HuH-7.5 (cell line): ENCODE measurements around the gene GJC1.

Experiments
- DNase-seq: peaks from one replicate; pipeline ENCODE4 v3.0.0; 2011; ENCODE audit warnings: low spot score

The GJC1 gene

DNA sequence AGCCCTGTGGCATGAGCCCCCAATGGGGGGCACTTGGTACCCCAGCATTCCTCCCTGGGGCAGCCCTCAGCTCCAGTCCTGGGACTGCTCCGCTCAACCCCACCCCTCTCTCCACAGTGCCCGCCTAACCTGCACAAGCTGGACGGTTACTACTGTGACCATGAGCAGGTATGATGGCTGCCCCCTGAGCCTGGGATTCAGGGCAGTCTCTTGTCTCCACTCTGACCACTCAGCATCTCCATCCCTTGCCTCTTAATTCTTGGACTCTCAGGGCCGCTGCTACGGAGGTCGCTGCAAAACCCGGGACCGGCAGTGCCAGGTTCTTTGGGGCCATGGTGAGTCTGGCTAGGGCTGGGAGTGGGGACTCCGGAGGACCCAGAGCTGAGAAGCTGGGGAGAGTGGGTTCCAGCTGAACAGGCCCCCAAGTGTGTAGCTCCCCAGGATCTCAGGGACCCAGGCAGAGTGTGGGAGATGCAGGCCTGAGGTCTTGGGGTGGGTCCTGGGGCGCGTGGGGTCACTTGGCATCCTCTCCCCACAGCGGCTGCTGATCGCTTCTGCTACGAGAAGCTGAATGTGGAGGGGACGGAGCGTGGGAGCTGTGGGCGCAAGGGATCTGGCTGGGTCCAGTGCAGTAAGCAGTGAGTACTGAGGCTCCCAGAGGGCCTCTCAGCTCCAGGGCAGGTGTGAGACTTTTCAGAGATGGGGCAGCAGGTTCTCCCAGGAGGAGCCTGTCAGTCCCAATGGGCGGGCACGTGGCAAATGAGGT, 53.3 kb downstream of the GJC1 start:
- no peak for DNase-seq

DNA sequence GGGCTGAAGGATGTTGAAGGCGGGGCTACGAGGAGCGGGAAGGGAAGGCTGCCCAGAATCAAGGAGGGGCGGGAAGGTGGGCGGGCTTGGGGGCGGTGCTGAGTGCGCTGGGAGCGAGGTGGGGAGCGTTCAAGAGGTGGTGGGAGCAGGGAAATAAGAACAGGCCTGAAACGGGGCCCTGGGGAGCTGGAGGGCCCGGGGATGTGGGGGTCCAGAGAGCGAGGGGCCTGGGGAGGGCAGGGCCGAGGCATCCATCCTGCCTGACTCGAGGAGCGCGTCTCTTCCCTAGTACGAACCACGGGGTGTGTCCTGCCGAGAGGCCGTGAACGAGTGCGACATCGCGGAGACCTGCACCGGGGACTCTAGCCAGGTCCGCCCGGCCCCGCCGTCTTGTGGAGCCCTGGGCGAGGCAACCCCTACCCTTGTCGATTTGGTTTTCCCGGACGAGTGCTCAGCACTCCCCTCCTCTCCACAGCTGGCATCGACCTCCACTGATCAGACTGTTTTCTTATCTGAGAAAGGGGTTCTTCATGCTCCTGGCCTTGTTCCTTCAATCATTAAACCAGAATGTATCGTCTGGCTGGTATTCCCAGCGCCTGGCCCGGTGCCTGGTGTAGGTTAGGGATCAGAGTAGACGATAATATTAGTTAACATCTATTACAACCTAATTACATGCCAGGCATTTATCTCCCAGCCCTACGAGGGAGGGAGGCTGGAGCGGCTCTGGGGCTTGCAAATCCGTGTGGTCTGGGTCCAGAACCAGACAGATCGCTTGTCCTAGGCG, 54.1 kb downstream of the GJC1 start:
- DNase-seq, result no peak

DNA sequence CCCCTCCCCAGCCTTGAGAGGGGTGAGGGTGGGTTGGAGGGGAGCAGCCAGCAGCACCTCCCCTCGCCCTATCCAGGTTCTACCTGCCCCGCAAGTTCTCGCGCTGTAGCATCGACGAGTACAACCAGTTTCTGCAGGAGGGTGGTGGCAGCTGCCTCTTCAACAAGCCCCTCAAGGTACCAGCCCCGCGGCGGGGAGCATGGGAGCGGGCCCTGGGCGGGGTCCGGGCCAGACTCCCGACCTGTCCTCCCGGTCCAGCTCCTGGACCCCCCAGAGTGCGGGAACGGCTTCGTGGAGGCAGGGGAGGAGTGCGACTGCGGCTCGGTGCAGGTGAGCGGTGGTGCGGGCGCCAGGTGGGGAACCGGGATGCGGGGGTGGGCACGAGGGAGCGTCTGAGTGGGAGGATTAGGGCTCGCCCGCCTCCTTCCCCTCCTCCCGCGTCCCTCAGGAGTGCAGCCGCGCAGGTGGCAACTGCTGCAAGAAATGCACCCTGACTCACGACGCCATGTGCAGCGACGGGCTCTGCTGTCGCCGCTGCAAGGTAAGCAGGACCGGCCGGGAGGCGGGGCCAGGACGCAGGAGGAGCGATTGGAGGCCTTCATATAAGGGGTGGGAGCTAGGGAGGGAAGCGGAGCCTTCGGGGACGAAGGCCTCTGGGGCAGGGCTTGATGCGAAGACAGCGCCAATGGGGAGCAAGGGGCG, 54.8 kb downstream of the GJC1 start:
- DNase-seq, result peak; percentile 96

GRCh38 chr17:44774271-44775135, 55.6 kb downstream of the GJC1 start:
- DNase-seq, result peak; percentile 96

- DNase-seq, result no peak
Observed at GRCh38 chr17:44773140-44773539, 56.9 kb downstream of the GJC1 start.

GRCh38 chr17:44772308-44773045, 57.6 kb downstream of the GJC1 start:
- no peak for DNase-seq

- DNase-seq, result no peak
Observed at GRCh38 chr17:44770166-44770925, 59.7 kb downstream of the GJC1 start.

GRCh38 chr17:44769647-44770084, 60.4 kb downstream of the GJC1 start:
- no peak for DNase-seq

DNA sequence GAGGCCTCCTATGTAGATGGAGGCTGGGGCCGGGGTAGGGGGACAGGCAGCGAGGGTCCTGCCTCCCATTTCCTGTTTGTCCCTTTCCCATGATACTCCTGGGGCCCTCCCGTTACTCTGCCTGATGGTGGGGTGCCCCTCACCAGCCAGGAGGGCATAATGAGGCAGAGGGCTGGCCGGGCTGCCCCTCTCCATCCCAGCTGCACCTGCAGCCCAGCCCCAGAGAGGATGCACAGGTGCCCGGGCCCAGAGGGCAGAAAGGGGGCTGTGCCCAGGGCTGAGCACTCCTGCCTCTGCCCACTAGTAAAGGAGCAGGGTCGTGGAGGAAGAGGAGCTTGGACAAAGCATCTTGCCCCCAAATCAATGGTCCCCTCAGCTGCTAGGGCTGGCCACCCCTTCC, 60.9 kb downstream of the GJC1 start:
- DNase-seq, result no peak

DNA sequence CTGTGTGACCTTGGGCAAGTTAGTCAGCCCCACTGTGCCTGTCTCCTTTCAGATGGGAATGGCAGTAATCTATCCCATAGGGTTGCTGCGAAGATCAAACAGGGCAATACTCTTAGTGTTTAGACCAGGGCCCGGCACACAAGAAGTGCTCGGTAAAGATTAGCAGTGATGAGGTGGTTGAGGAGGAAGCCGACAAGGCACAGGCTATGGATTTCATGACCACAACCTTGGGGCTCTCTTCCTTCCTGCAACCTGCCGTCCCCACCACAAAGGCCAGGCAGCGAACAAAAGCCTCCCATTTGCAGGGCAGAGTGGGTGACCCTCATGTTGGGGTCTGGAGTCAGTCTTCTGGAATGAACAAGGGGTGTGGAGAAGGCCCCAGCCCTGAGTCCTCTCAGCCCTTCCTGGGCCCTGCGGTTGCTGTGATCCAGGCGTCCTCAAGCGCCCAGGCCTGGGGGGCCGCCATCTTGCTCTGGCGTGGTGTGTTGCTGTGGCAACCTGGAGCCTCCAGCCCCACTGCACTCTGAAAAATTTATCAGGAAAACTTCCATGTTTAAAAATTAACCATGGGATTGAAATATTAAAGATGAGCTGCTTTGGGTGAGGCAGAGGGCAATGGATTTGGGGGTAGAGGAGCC, 61.5 kb downstream of the GJC1 start:
- no peak for DNase-seq

- DNase-seq, result no peak
Observed at GRCh38 chr17:44767493-44767892, 62.6 kb downstream of the GJC1 start.

DNA sequence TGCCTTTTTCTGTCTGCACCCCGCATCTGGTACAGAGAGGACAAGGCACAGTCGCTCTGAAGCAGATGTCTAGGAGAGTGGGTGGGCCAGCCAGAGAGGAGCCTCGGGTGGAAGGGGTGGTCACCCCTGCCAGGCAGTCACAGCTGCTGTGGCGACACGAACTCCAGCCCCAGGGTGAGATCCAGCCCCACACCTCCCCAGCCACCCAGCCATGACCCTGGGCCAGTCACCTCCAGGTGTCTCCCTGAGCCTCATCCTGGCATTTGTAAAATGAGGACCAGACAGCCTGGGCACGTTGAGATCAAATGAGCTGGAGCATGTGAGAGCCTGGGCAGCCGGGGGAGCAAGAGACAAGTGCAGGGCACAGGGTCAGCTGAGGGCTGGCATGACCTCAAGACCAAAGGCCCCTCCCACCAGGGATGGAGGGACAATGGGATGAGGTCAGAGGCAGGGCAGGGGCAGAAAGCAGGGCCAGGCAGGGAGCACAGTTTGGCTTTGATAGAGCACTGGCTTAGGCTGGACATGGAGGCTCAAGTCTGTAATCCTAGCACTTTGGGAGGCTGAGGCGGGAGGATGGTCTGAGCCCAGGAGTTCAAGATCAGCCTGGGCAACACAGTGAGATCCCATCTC, 63.6 kb downstream of the GJC1 start:
- no peak for DNase-seq

GRCh38 chr17:44765965-44766364, 64.1 kb downstream of the GJC1 start:
- DNase-seq, result no peak

DNA sequence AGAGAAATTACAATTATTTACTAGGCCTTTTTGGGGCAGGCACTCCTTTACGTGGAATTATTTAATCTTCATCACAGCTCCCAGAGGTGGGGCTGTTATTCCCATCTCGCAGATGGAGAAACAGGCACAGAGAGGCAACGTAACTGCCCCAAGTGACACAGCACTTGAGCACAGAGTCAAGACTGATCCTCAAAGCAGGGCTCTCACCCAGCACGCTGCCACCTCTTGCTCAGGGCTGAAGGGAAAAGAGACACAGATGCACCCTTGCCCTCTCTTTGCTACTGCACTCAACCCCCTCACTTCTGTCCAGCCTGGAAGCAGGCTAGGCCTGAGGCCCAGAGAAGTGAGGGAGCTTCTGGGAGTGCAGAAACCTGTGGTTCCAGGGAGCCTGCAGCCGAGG, 66.9 kb downstream of the GJC1 start:
- no peak for DNase-seq

DNA sequence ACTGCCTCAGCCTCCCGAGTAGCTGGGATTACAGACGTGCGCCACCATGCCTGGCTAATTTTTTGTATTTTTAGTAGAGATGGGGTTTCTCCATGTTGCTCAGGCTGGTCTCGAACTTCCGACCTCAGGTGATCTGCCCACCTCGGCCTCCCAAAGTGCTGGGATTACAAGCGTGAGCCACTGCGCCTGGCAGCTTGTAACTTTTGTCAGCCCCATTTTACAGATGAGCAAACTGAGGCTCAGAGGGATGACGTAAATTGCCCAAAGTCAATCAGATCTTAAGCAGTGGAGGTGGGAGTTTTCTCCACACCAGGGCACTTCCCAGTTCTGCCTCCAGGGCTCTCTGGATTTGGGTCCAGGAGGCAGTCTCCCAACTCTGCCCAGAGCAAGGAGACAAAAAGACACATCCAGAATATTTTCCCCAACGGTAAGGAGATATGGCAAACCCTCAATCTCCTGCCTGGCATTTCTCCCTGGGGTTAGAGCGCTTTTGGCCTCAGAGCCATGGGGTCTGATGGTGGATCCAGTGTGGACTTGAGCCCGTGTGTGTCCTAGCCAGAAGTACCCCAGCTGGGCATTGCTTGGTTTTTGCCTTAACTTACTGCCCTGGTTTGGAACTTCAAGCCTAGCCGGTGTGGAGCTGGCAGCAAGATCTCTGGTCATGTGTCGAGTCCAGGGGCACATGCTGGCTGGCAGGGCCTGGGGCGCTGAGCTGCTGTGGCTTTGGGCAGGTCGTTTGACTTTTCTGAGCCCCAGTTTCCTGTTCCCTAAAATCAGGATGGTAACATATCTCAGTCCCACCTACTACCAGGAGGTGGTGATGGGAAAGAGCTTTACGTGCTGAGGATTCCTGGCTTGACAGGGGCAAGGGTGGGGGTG, 67.9 kb downstream of the GJC1 start:
- DNase-seq, result no peak

- DNase-seq, result no peak
Observed at GRCh38 chr17:44760474-44761308, 69.4 kb downstream of the GJC1 start.

DNA sequence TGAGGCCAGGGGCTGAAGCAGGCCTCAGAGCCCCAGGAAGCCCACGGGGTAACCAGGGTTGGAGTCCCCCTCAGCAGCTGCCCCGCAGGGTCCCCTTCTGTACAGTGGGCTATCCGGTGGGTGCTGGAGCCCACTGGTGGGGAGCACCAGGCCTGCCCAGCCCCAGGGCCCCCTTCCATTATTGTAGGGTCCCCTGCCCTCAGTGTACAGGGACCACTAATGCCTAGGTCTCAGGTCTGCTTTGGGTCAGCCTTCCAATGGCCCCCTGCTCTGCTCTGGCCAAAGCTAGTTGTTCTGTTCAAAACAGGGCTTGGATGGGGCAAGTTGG, 70.2 kb downstream of the GJC1 start:
- no peak for DNase-seq
